Body of pancreas (tissue), 4 donors: ENCODE data around the gene POLDIP3. TPM values are rescaled to one million over a fixed set of nuclear protein-coding genes. Genes with fewer than 3 reads are reported as not detected.
"Not testable (repeated sequence)": the region's sequence is repeated elsewhere in the genome, so short reads cannot be mapped to it uniquely, and the experiment has no call there.

Experiments used
- ATAC-seq: fragments of 150-250 bp; one replicate; pipeline ENCODE4 v1.9.1; 2016
- DNase-seq, 4 donors: peaks; one replicate each; pipeline ENCODE4 v3.0.0-alpha.2; 2019
- H3K27ac ChIP-seq, 4 donors: fragments of 200-600 bp; sonication (generic); 1 replicate in 3 of 4; 2 replicates in 1 of 4; pipeline versions ENCODE4 v1.5.1 to v1.6.1; 2016 to 2019; ENCODE audit warnings: mild to moderate bottlenecking in 1 of 4, mixed read lengths in 1 of 4, moderate library complexity in 1 of 4
- H3K27me3 ChIP-seq, 2 donors: fragments of 200-600 bp; sonication (generic); one replicate each; pipeline ENCODE4 v1.6.0; 2016; ENCODE audit warnings: mild to moderate bottlenecking in 1 of 2
- H3K36me3 ChIP-seq, 2 donors: fragments of 200-600 bp; sonication (generic); replicated peaks in 1 of 2; 2 replicates each; pipeline ENCODE4 v1.5.1; 2016; ENCODE audit warnings: low read depth in 2 of 2; ENCODE audit not compliant: insufficient read depth in 1 of 2
- H3K4me1 ChIP-seq: fragments of 200-600 bp; sonication (generic); one replicate; pipeline ENCODE4 v1.6.0; 2016
- H3K4me3 ChIP-seq, 2 donors: fragments of 200-600 bp; sonication (generic); 1 replicate in 1 of 2; 2 replicates in 1 of 2; pipeline ENCODE4 v1.5.1; 2016 to 2019
- H3K9me3 ChIP-seq, 3 donors: fragments of 200-600 bp; sonication (generic); 1 replicate in 2 of 3; 2 replicates in 1 of 3; pipeline ENCODE4 v1.5.1; 2016
- POLR2A ChIP-seq, 3 donors: fragments of 450-650 bp; IDR thresholded peaks; one replicate each; pipeline ENCODE4 v1.6.1; 2016; ENCODE audit warnings: antibody characterized with exemption in 3 of 3, mild to moderate bottlenecking in 2 of 3
- WGBS, 2 donors: methylation state at CpG; one replicate each; pipeline ENCODE4 v1.1.5; 2017; 5-methylcytosine and 5-hydroxymethylcytosine counted together
- intact Hi-C: fragments of 100-400 bp; cut with DNase I; formaldehyde crosslinking; loops from one replicate; pipeline ENCODE4 v1.15.1; 2023
- total RNA-seq, 2 donors: library from RNA; depleted of rRNA; stranded (reverse); fragments of >200 nt; gene quantifications; one replicate each; pipeline ENCODE4 v1.1.0, GENCODE V29; 2016
- TF ChIP-seq, protein P1 (sequence below), 7 experiments: fragments of 450-650 bp in 4 of 7; fragments of 200-600 bp in 3 of 7; sonication (generic) in 3 of 7; IDR thresholded peaks; one replicate each; pipeline ENCODE4 v1.5.1; 2016 to 2019; ENCODE audit warnings: antibody characterized with exemption in 7 of 7

The POLDIP3 gene
- total RNA-seq, 2 donors from 2014 or later = 23.1 to 30.6 TPM

DNA sequence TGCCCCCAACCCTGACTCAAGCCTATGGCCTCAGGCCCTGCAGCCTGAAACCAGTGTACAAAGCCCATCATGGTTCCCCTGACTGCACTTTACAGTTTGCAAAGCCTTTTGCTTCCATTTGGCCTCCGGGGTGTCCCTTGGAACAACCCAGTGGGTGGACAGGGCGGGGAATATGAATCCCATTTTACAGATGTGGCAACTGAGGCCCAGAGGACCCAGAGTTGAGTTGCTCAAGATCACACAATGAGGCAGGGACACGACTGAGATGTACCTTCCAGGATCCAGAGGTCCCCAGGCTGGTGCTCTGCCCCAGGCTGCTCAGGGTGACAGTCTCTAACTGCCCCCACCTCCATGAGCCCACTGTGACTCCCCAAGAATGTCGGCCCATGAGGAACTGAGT lies 5.4 kb upstream of the POLDIP3 start:
- H3K9me3 ChIP-seq = no peaks in the 10 kb centered on the region
- ATAC-seq (no peak), DNase-seq (no peak)
- intact Hi-C loops = no loop called here
- no peak overlapping the region for H3K4me3 ChIP-seq
- TF ChIP-seq, protein P1, sequence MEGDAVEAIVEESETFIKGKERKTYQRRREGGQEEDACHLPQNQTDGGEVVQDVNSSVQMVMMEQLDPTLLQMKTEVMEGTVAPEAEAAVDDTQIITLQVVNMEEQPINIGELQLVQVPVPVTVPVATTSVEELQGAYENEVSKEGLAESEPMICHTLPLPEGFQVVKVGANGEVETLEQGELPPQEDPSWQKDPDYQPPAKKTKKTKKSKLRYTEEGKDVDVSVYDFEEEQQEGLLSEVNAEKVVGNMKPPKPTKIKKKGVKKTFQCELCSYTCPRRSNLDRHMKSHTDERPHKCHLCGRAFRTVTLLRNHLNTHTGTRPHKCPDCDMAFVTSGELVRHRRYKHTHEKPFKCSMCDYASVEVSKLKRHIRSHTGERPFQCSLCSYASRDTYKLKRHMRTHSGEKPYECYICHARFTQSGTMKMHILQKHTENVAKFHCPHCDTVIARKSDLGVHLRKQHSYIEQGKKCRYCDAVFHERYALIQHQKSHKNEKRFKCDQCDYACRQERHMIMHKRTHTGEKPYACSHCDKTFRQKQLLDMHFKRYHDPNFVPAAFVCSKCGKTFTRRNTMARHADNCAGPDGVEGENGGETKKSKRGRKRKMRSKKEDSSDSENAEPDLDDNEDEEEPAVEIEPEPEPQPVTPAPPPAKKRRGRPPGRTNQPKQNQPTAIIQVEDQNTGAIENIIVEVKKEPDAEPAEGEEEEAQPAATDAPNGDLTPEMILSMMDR (IDR thresholded peaks at IDR 0.05) = no peak
- TF ChIP-seq POLR2A (IDR thresholded peaks at IDR 0.05) = no peak
- H3K27me3 ChIP-seq = no peaks in the 10 kb centered on the region
- H3K4me1 ChIP-seq = peaks cover 25% of the 10 kb centered on the region
- no peak overlapping the region for H3K27ac ChIP-seq
- 86% methylated on average over 3 to 4 of the region's 4 CpGs for WGBS, 2 donors
- peaks cover 0 to 9% of the 10 kb centered on the region in 2 donors for H3K36me3 ChIP-seq

DNA sequence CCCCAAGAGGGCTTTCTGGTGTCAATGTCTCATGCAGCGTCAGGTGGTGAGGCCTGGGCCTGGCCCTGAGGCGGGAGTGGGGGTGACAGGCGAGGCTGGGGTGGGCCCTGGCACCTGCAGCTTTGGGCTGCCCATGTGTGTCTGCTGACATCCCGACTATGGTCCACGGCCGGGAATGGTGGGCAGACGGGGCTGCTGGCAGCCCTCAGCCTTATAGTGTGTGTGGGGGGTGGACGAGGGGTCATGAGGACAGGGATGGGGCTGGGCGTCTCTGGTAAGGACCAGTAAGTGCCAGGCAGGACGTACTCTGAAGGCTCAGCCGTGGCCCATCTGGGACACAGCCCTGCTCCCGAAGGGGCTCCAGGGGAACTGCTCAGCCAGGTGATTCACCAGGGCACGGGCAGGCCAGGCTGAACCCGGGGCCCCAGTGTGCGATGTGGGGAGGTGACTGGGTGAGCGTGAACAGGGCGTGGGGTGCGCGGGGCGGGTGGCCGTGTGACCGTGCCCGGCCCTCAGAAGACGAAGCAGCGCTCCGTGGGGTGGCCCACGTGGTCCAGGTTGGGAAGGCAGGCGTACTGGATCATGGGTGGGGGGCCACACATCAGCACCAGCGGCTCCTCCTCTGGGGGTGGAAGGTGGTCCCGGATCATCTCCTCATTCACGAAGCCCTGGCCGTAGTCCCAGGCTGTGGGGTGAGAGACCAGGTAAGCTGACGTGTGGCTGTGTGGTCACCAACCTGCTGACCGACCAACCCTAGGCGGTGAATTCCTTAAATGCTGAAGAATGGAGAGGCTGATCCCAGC lies 4.8 kb upstream of the POLDIP3 start:
- 91 to 92% methylated on average over 32 to 33 of the region's 35 CpGs for WGBS, 2 donors
- H3K4me3 ChIP-seq = no peak overlapping the region
- ATAC-seq = no peak
- peaks cover 0 to 9% of the 10 kb centered on the region in 2 donors for H3K36me3 ChIP-seq
- H3K27me3 ChIP-seq = no peaks in the 10 kb centered on the region
- DNase-seq = no peak
- intact Hi-C loops = no loop called here
- H3K4me1 ChIP-seq = peaks cover 25% of the 10 kb centered on the region
- TF ChIP-seq POLR2A (IDR thresholded peaks at IDR 0.05) = no peak
- TF ChIP-seq, protein P1 (IDR thresholded peaks at IDR 0.05) = no peak
- no peaks in the 10 kb centered on the region for H3K9me3 ChIP-seq
- no peak overlapping the region for H3K27ac ChIP-seq

DNA sequence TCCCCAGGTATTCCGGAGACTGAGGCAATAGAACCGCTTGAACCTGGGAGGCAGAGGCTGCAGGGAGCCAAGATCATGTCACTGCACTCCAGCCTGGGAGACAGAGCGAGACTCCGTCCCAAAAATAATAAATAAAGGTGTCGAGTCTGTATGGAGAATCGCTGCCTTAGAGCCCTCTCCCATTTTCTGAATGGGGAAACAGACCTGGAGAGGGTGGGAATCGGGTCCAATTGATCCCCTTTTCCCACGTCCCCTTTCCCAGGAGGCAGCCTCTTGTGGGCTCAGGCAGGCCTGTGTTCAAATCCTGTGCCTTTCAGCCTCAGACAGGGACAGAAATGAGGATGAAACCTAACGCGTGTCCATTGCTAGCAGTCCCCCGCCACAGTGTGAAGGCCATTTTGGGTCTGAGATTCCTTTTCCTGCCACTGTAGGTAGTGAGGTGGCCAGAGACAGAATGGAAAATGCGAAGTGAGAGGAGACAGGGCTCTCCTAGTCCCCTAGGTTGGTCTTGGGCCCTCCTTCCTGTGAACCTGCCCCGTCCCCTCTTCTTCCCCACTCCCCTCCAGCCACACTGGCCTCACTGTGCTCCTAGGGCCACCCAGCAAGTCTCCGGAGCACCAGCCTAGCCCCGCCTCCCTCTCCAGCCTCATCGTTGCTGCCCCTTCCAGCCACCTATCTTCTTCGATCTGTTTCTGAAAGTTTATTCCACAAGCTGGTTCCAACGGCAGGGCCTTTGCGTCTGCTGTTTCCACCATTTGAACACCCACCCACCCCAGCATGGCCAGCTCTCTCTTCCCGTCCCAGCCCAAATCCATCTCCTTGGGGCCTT lies 2.7 kb upstream of the POLDIP3 start:
- Histone ChIP-seq H3K27ac (peak overlapping the region in 1 of 4 donors; percentile 31), H3K9me3 (no peaks in the 10 kb centered on the region), H3K4me1 (peaks cover 43% of the 10 kb centered on the region), H3K36me3 (peaks cover 0 to 2% of the 10 kb centered on the region in 2 donors), H3K27me3 (no peaks in the 10 kb centered on the region), H3K4me3 (no peak overlapping the region)
- no peak for DNase-seq
- ATAC-seq = no peak
- intact Hi-C loops = no loop called here
- TF ChIP-seq, protein P1 (IDR thresholded peaks at IDR 0.05) = no peak
- TF ChIP-seq POLR2A (IDR thresholded peaks at IDR 0.05) = peak in 1 of 3 donors; percentile 5
- 46 to 73% methylated on average over 15 to 20 of the region's 20 CpGs for WGBS, 2 donors

DNA sequence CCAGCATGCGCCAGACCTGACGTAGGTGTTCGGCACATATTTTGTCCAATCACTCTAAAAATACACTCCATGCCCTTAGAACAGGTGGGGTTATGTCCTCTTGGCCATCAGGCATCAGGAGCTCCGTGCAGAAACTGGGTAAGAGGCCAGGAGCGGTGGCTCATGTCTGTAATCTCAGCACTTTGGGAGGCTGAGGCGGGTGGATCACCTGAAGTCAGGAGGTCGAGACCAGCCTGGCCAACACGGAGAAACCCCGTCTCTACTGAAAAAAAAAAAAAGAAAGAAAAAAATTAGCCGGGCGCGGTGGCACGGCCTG lies 1.1 kb upstream of the POLDIP3 start:
- intact Hi-C loops, H3K27me3 ChIP-seq, H3K36me3 ChIP-seq, H3K4me3 ChIP-seq, H3K9me3 ChIP-seq: not testable (repeated sequence)
- Histone ChIP-seq H3K27ac (peak overlapping the region; percentile 92 to 98 (median 94)), H3K4me1 (peaks cover 56% of the 10 kb centered on the region)
- DNase-seq (peak; percentile 49 to 71 (median 56)), ATAC-seq (peak; percentile 6)
- 3 to 10% methylated on average over 12 to 13 of the region's 13 CpGs for WGBS, 2 donors

DNA sequence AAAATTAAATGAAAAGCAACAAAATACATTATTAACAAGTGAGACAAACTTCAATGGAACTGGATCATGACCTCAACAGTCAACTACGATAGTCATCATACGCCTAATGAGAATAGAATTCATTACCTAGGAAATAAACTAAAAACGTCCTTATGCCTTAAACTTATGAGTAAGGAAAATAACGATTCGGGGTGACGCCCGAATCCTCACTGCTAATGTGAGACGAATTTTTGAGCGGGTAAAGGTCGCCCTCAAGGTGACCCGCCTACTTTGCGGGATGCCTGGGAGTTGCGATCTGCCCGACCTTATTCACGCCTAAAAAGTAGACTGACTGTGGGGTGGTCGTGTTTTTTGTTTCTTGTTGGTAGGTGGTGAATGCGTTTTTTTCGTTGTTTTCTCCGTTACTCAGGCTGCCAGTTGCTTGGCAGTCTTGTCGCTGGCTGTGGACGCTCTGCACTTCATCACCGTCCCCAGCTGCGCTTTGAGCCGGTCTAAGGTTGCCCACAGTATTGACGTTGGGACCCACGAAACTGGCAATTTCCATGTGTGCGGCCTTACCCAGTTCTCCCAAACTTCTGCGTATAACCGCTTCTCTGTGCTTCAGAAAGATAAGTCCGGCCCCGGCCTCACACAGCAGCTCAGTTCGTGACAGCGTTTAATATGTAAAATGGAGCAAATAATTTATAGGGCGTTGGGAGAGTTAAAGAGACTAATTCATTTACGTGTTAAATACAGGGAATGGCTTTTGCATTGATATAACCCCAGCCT lies 593 bp upstream of the POLDIP3 start:
- peak; percentile 91 to 100 (median 100) for TF ChIP-seq POLR2A (IDR thresholded peaks at IDR 0.05)
- TF ChIP-seq, protein P1 (IDR thresholded peaks at IDR 0.05) = peak in 2 of 7 experiments; percentile 3 to 7
- Histone ChIP-seq H3K27me3 (no peaks in the 10 kb centered on the region), H3K4me1 (peaks cover 61% of the 10 kb centered on the region), H3K4me3 (peak overlapping the region in 1 of 2 donors; percentile 40), H3K36me3 (peaks cover 0 to 2% of the 10 kb centered on the region in 2 donors), H3K27ac (peak overlapping the region; percentile 92 to 98 (median 94)), H3K9me3 (no peaks in the 10 kb centered on the region)
- ATAC-seq (peak; percentile 74), DNase-seq (peak; percentile 88 to 93 (median 90))
- 0 to 1% methylated on average over 34 to 35 of the region's 35 CpGs for WGBS, 2 donors
- intact Hi-C loops = no loop called here
